Muscle of back (tissue), 13 donors: Measurements from ENCODE around the gene GAB2. TPM values are rescaled to one million over a fixed set of nuclear protein-coding genes. Genes with fewer than 3 reads are reported as not detected.
"Not testable (repeated sequence)": the region's sequence is repeated elsewhere in the genome, so short reads cannot be mapped to it uniquely, and the experiment has no call there.

ENCODE experiments used
- DNase-seq, 3 donors: peaks; one replicate each; pipeline versions ENCODE4 v3.0.0 to v3.0.0-alpha.2; 2013
- long read RNA-seq, 9 donors: transcript quantifications; one replicate each; lab custom pipeline, GENCODE V29; 2026
- polyA plus RNA-seq, 10 donors: library from polyadenylated mRNA; unstranded; fragments of 120-200 nt; gene quantifications; one replicate each; pipeline ENCODE4 v1.2.1, GENCODE V29; 2013; ENCODE audit not compliant: insufficient read length in 10 of 10

The GAB2 gene, protein sequence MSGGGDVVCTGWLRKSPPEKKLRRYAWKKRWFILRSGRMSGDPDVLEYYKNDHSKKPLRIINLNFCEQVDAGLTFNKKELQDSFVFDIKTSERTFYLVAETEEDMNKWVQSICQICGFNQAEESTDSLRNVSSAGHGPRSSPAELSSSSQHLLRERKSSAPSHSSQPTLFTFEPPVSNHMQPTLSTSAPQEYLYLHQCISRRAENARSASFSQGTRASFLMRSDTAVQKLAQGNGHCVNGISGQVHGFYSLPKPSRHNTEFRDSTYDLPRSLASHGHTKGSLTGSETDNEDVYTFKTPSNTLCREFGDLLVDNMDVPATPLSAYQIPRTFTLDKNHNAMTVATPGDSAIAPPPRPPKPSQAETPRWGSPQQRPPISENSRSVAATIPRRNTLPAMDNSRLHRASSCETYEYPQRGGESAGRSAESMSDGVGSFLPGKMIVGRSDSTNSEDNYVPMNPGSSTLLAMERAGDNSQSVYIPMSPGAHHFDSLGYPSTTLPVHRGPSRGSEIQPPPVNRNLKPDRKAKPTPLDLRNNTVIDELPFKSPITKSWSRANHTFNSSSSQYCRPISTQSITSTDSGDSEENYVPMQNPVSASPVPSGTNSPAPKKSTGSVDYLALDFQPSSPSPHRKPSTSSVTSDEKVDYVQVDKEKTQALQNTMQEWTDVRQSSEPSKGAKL
- polyA plus RNA-seq = 10 to 100 TPM; 12.5 to 17.6 (median 14.2) TPM
- long read RNA-seq, donor 1 = 0 reads
- long read RNA-seq, donor 2 = 0 reads
- long read RNA-seq, donor 3 = 0 reads
- long read RNA-seq, donor 4 = 0 reads
- long read RNA-seq, donor 5, partial matches to known transcripts = 0 of 1 reads
- long read RNA-seq, donor 5, other reads (novel, unspliced or antisense) = 0 of 1 reads
- long read RNA-seq, donor 6, full-length matches to known transcripts = 2 of 2 reads
- long read RNA-seq, donor 6, partial matches to known transcripts = 0 of 2 reads
- long read RNA-seq, donor 6, other reads (novel, unspliced or antisense) = 0 of 2 reads
- long read RNA-seq, donor 7 = 0 reads
- long read RNA-seq, donor 8 = 0 reads
- long read RNA-seq, donor 9 = 0 reads

DNA sequence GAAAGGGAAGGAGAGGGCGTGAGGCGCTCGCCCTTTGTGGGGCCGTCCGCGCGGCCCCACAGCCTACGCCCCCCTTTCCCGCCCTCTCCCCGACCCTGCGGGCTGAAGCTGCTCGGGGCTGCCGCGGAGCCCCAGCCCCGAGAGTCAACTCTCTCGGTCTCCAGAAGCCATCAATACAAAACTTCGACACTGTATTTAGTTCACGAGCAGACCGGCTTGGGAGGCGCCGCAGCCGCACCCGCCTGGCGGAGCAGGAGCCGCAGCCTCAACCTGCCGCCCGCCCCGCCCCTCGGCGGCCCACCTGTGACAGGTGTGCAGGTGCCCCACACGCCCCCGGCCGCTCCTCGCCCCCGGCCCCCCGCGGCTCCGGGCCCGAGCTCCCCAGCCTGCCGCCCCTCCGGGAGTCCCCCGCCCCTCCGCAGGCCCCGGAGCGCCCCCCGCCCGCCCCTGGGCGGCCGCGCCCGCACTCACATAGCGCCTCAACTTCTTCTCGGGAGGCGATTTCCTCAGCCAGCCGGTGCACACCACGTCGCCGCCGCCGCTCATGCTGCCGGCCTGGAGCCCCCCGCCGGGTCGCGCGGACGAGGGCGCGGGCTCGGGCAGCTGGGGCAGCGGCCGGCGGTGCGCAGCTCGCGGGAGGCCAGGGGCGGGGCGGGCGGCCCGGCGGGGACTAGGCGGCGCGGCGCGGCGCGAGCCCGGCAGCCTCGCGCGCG, at the start of gene GAB2:
Gene GAB2, minus strand, starts transcription at position 646 of the 713 bp plus-strand sequence. Its CDS starts 100 bp downstream, at position 546.
- DNase-seq = no peak

DNA sequence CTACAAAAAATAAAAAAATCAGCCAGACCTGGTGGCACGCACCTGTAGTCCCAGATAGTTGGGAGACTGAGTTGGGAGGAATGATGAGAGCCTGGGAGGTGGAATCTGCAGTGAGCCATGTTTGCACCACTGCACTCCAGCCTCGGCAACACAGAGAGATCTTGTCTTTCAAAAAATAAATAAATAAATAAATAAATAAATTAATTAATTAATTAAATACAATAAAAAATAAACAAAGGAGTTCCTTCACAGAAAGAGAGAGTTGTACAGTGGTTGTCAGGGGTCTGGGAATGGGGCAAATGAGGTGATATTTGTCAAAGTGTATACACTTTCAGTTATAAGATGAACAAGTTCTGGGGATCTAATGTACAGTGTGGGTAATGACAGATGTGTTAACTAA, 49.8 kb upstream of the GAB2 start:
- DNase-seq = no peak

DNA sequence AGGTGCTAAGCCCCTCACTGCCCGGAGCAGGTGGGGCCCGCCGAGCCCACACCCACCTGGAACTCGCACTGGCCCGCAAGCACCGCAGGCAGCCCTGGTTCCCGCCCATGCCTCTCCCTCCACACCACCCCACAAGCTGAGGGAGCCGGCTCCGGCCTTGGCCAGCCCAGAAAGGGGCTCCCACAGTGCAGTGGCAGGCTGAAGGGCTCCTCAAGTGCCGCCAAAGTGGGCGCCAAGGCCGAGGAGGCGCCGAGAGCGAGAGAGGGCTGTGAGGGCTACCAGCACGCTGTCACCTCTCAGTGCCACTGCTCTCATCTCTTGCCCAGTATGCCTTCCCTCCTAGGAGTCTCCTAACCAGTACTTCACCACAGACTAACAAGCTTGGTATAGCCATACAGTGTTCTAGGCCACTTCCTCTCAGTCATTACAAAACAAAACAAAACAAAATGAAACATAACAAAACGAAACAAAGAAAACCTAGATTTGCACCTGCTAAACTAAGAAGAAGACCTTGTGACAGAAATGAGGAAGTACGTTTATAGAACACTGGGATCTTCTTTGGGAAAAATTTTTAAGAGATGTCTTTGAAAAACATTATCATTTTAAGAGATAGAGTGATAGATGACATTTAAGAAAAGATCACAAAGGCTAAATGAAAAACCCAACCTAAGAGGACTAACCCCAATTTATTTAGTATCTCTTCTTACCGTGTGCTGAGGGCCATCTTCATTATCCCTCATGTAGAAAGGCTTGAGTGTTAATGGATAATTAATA, 47.7 kb upstream of the GAB2 start:
- no peak for DNase-seq

DNA sequence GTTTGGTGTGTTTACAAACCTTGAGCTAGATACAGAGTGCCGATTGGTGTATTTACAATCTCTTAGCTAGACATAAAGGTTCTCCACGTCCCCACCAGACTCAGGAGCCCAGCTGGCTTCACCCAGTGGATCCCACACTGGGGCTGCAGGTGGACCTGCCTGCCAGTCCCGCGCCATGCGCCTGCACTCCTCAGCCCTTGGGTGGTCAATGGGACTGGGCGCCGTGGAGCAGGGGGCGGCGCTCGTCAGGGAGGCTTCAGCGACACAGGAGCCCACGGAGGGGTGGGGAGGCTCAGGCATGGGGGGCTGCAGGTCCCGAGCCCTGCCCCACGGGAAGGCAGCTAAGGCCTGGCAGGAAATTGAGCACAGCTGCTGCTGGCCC, 47.2 kb upstream of the GAB2 start:
- not testable (repeated sequence) for DNase-seq

DNA sequence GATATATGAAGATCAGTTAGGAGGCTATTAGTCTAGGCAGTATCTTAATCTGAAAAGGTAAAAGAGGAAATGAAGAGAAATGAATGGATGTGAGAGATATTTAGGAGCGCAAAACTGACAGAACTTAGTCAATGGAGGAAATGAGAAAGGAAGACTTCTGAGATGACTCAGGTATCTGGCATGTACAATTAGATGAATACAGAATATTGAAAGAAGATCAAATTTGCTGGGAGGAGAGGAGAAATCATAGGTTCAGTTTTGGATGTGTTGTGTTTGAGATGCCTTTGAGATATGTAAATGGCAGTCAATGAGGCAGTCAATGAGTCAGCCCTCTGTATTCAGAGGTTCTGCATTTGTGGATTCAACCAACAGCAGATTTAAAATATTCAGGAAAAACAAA, 42.9 kb upstream of the GAB2 start:
- peak in 1 of 3 donors; percentile 17 for DNase-seq

DNA sequence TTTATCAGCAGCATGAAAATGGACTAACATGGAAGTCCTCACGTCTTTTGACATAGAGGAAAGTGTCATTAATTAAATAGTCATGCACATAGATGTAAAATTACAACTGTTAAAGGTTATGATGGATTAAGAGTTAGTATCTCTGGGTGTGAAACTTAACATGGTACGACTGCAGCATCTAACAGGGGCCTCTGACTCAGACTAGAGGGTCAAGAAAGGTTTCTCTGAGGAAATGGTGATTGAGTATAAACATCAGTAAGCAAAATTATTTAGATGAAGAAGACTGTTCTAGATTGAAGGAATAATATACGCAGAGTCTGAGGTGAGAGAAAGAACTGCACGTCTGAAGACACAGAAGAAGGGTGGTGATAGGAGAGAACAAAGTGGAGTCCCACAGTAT, 42.1 kb upstream of the GAB2 start:
- DNase-seq = no peak

DNA sequence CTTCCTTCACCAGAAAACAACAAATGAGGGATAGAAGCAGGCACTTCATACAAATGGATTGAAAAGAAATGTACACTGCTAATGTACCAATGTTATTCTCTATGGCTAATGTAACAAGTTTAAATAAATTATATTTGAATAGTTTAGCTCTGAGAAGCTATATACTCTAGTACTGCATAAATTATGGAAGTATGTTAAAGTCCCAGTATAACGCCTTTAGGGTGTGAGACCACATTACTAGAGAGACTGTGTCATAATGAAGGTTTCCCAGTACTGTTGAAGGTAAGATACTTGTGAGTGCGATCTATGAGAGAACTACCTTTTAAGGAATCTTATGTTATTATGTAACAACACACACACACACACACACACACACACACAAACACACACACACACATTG, 39.8 kb upstream of the GAB2 start:
- no peak for DNase-seq

DNA sequence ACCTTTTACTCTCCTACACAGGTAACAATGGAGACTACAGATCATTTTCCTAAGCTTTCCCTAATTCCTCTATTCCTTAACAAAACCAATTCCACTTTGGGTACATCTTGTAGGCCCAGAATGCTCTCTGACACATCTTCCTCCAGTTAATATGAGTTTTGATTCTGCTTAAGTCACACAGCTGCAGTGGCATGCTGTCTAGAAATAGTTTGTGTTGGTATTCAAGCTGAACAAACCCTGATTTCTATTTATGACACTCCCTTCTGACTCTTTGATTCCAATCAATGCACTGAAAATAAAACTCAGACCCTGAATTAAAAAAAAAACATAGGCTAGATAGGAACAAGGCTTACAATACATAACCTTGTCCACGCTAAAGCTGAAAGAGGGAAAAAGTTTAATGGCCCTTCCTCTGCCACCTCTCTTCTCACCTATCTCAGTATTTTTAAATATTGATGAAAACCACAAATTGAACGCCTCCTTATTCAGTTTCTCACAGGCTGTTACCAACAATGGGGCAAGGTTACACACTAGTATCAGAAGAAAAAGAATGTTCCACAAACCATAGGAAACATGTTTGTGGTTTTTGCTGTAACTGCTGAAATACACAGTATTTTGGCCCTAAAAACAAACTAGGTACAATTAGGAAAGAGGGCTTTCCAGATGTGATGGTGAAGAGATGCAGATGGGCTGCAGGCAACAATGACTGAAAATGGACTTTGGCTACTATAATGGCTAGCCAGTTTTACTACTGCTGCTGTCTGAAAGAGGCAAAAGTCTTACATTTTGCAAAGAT, 35.7 kb upstream of the GAB2 start:
- no peak for DNase-seq

DNA sequence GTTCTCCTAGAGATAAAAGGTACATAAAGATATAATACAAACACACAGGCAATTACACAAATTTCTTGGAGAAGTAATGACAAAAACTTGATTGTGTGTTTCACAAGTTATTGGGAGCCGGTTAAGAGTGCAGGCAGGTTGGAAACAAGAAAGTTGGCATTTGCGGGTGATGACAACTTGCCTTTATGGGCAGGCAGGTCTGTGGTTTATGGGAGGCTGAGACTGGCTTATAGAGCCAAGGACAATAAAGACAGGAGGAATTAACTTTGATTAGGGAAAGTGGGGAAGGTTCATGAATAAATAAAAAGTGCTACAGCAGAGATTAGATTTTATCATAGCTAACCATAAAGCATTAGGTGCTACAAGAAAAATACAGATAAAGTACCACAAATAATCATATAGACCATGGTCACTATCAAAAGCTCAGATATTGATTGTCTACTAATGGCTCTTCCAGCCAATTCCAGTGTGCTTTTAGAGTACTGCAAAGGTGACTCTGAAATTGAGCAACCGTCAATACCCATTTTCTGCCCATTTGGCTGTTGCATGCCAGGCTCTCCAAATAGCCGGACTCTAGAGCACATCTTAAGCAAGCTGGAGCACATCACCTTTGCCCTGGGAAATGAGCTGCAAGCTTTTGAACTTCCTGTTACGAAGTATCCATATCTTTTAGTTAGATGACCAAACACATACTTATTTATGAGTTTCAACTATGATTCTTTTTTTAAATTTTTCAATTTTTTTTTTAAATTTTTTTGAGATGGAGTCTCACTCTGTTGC, 33.9 kb upstream of the GAB2 start:
- DNase-seq = no peak

DNA sequence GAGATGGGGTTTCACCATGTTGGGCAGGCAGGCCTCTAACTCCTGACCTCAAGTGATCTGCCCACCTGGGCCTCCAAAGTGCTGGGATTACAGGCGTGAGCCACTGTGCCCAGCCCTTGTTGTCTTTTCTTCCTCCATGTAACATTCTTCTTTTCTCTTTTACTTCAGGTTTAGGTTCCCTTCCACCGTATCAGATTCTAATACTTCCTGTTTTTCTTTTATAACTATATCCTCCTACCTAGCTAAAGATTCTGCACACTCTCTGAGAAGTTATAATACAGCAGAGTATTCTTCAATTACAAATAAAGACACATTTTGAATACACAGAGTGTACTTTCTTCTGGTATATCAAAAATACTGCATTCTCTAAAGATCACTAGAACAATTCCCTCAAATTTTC, 33.2 kb upstream of the GAB2 start:
- DNase-seq = no peak

DNA sequence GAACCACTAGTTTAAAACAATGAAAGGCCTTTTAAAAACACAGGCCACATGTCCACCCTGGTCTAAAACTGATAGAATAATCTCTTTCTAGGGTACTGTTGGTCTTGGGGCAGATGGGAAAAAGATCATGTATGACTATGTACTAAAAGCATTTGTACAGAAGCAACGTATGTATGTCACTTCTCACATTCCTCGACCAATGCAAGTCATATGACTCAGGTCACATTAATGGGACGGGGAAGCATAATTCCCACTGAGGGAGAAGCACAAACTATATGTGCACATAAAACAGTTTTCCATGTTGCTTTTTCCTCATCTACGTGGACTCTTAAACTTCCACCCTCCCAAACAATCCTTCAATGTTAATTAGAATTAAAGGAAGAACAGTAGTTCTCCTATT, 32.2 kb upstream of the GAB2 start:
- no peak for DNase-seq

DNA sequence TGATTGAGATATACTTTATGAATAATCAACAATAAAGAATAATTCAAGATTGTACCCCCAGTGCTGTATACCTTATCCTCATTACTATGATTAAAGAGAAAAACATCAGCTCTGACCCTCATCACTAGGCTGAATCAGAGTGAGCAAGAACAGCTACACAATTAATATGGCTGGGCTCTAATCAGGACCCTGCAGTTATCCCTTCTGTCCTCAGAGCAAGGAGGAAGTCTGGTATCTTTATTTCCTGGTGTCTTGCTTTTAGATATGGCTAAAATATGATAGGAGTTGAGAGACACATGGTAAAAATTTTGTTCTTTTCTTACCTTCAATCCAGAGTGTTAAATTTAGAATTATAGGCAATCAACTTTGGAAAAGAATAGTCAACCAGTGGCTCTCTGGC, 28.6 kb upstream of the GAB2 start:
- no peak for DNase-seq

DNA sequence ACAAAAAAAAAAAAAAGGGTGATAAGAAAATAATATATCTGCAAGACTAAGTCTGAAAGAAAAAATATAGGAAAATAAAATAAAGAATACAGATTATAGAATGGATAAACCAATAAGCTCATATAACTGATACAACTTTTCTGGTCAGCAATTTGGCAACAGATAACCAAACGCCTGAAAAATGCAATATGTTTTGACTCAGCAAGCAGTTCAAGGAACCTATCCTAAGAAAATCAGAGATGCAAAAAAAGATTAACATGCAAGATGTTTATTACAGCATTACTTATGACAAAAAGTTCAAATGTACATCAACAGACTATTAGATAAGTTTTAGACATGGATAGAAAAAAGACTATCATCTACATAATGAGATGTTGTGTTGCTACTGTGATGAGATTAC, 27.1 kb upstream of the GAB2 start:
- DNase-seq = no peak

DNA sequence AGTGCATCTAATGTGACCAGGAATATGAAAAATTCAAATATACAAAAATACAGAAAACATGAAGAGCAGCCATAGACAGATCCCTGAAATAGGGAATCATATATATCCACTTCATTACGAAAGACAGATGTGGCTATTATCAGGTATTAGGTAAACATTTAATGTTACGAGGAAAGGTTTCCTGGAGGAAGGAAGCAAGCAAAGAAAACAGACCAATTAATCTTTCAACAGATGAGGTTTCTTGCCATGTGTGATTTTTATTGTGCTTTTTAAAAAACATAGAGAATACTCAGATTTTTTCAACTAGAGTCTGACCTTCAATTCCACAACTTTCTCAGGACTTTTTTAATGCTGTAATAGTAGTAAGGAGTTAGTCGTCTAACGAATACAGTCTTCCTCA, 24.3 kb upstream of the GAB2 start:
- DNase-seq = no peak

DNA sequence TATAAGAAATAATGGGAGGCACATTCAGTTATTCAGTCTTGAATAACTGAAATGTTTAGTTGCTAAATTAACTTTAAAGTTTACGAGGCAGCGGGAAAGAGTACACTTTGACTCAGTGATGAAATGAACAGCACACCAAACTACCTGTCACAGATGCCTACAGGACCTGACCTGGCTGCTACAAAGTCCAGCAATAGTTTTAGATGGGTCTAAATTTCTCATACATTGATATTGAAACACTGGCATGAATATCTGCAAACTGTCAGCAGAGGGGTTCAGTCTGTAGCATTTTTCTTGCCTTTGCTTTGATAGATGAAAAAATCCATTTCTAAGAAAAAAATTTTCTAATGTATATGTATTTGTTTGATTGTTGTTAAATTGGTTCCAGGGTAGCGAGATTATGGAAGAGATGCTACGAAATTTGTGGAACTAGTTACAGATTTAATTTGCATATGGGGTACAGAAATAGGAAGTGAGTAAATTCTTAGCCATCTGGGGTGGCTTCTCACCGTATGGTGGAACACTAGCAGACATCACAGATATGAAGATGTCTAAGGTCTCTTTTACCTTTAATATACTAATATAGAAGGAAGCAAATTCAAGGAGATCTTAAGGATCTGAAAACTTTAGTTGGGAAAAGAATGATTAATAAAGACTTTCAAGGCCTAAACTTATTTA, 20.8 kb upstream of the GAB2 start:
- no peak for DNase-seq

DNA sequence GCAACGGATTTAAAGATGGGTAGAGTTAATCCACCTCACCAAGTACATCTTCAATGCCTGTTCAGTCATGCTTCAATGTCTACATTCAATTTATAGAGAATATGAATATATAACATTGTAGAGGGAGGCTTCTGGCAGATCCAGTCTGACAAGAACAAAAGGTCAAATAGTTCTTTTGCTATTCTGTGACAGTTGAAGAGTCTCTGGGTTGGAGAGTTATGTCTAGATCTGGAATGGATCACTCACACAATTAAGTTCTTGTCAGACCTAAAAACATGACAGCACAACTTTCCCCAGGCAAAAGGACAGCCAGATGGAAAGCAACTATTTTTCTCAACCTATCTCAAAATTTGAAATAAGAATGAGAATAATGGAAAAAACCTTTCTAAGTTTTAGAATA, 15.3 kb upstream of the GAB2 start:
- no peak for DNase-seq

DNA sequence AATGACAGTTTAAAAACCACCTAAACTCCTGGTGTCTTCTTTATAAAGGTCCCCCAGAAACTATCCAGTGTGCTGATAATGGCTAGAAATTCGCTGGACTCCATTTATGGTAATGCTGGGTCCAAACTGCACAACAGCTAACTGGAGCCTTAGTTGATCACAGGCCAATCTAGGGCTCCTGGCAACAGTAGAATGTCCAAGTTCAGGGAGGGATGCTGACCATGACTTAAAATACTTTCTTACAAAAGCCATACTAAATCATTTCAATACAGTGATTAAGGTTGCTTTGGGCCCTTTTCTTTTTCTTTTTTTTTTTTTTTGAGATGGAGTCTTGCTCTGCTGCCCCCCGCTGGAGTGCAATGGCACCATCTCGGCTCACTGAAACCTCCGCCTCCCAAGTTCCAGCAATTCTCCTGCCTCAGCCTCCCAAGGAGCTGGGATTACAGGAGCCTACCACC, 14.5 kb upstream of the GAB2 start:
- no peak for DNase-seq

DNA sequence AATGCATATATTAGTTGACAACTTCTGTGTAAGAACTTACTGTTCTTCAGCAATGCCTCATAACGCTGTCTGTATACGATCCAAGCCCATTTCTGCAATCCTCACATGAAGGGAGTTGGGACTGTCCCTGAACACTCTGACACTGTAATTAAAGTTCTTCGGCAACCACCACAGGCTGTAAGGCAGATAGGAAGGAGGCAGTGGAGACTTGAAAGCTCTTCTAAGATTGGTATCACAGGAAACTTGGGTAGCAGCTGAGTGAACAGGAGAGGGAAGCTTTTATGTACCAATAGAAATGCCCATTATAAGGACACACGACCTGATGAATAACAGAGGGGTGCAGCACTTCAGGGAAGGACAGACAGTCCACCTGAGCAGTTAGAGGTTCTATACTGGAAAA, 12.0 kb upstream of the GAB2 start:
- DNase-seq = no peak

DNA sequence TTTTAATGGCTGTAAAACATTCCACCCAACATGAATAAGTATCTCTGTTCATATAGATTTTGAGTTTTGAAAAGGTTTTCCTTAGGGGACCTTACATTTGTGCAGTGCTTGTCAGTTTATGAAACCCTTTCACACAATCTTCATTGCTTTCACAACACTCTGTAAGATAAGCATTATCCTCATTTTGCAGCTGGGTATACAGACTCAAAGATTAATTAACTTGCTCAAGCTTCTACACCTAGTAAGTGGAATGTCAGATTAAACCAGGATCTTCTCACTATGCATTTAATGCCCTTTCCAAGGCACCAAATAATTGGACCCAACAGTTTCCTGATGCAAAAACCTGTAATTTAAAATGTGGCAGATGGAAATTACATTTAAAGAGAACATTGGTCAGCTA, 11.6 kb upstream of the GAB2 start:
- DNase-seq = no peak
